ENCODE measurements around the gene CPLX1. TPM values are rescaled to one million over a fixed set of nuclear protein-coding genes. Genes with fewer than 3 reads are reported as not detected.
A peak's percentile ranks its signal among the peaks of the same experiment; 100 is the strongest.

Gene CPLX1
- total RNA-seq, 1 donor, result not detected

- peak; percentile 82 for DNase-seq (ENCODE audit: insufficient read length, low spot score, missing footprints)
- Histone ChIP-seq H3K36me3 (ENCODE audit: insufficient read depth, low read length) (no peaks in the 10 kb centered on the region), H2AFZ (ENCODE audit: low read length) (no peak overlapping the region), H3K4me1 (ENCODE audit: insufficient read depth, low read length) (no peaks in the 10 kb centered on the region), H3K4me3 (ENCODE audit: insufficient read depth, low read length) (no peak overlapping the region), H4K20me1 (ENCODE audit: insufficient read depth, low read length) (no peaks in the 10 kb centered on the region), H3K79me2 (ENCODE audit: insufficient read depth, low read length) (no peaks in the 10 kb centered on the region), H3K27me3 (ENCODE audit: insufficient read depth, low read length) (peaks cover 51% of the 10 kb centered on the region), H3K9me3 (ENCODE audit: low read depth, low read length) (peaks cover 3% of the 10 kb centered on the region), H3K27ac (ENCODE audit: low read depth, low read length) (no peak overlapping the region), H3K4me2 (ENCODE audit: insufficient read depth, low read length) (no peak overlapping the region)
- no peak for TF ChIP-seq CTCF (IDR thresholded peaks at IDR 0.05; ENCODE audit: extremely low read depth, low read depth, low read length)
Observed at GRCh38 chr4:818106-818921, 7.6 kb downstream of the CPLX1 start.

DNA sequence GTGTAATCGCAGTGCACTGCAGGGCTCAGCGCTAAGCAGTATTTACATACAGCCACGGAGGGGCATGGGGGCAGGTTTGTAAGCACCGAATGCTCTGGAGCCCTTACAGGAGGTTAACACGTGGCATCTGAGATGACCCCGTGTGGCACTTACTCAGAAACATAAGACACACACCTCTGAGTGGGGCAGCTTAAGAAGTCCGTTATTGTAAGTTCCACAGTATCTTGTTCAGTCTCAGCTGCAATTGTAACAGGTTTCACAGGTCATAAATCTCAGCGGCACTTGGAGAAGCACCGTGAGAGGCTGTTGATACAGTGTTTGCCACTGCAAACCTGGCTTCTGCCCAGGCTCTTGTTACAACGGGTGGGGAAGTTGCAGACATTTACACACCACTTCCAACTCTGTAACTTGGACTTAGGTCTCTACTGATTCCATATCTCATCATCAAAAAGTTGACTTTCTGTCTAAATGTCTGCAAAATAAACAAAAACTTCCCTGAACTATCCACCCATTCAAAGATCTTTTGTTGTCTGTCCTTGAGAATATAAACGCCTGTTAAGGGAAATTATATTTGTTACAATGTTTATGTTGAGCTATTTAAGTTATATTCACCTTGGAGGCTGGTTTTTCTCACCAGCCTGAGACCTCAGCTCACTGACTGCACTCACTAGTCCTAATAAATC, 10.3 kb downstream of the CPLX1 start:
- DNase-seq (ENCODE audit: insufficient read length, low spot score, missing footprints), result peak; percentile 65
- Histone ChIP-seq H3K27ac (ENCODE audit: low read depth, low read length) (no peak overlapping the region), H3K9me3 (ENCODE audit: low read depth, low read length) (peaks cover 3% of the 10 kb centered on the region), H3K27me3 (ENCODE audit: insufficient read depth, low read length) (peaks cover 45% of the 10 kb centered on the region), H3K36me3 (ENCODE audit: insufficient read depth, low read length) (no peaks in the 10 kb centered on the region), H4K20me1 (ENCODE audit: insufficient read depth, low read length) (no peaks in the 10 kb centered on the region), H3K4me2 (ENCODE audit: insufficient read depth, low read length) (no peak overlapping the region), H3K4me1 (ENCODE audit: insufficient read depth, low read length) (no peaks in the 10 kb centered on the region), H3K4me3 (ENCODE audit: insufficient read depth, low read length) (no peak overlapping the region), H2AFZ (ENCODE audit: low read length) (no peak overlapping the region), H3K79me2 (ENCODE audit: insufficient read depth, low read length) (no peaks in the 10 kb centered on the region)
- TF ChIP-seq CTCF (IDR thresholded peaks at IDR 0.05; ENCODE audit: extremely low read depth, low read depth, low read length), result no peak

GRCh38 chr4:814312-814850, 11.5 kb downstream of the CPLX1 start:
- H3K27me3 ChIP-seq (ENCODE audit: insufficient read depth, low read length), result peaks cover 44% of the 10 kb centered on the region
- no peak for TF ChIP-seq CTCF (IDR thresholded peaks at IDR 0.05; ENCODE audit: extremely low read depth, low read depth, low read length)
- no peaks in the 10 kb centered on the region for H3K9me3 ChIP-seq (ENCODE audit: low read depth, low read length)

DNA sequence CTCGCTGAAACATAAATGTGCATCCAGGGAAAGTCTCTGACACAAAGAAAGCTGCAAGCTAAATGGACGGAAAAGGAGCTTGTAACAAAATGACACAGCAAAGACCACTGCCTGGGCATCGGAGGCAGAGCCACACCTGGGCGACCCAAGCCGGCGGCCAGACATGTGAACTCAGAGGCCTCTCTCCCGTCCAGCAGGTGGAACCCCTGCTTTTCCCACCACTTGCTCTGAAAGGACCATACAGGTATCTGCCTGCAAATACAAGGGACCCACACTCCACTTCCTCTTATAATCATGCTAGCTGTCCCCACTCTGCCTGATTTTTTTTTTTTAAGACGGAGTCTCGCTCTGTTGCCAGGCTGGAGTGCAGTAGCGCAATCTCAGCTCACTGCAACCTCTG, 12.0 kb downstream of the CPLX1 start:
- no peak overlapping the region for H3K4me2 ChIP-seq (ENCODE audit: insufficient read depth, low read length)
- H3K27me3 ChIP-seq (ENCODE audit: insufficient read depth, low read length), result peaks cover 43% of the 10 kb centered on the region
- peak; percentile 74 for DNase-seq (ENCODE audit: insufficient read length, low spot score, missing footprints)
- no peaks in the 10 kb centered on the region for H3K79me2 ChIP-seq (ENCODE audit: insufficient read depth, low read length)
- H3K4me1 ChIP-seq (ENCODE audit: insufficient read depth, low read length), result no peaks in the 10 kb centered on the region
- H2AFZ ChIP-seq (ENCODE audit: low read length), result no peak overlapping the region
- H3K9me3 ChIP-seq (ENCODE audit: low read depth, low read length), result no peaks in the 10 kb centered on the region
- H3K4me3 ChIP-seq (ENCODE audit: insufficient read depth, low read length), result no peak overlapping the region
- no peaks in the 10 kb centered on the region for H3K36me3 ChIP-seq (ENCODE audit: insufficient read depth, low read length)
- TF ChIP-seq CTCF (IDR thresholded peaks at IDR 0.05; ENCODE audit: extremely low read depth, low read depth, low read length), result no peak
- H4K20me1 ChIP-seq (ENCODE audit: insufficient read depth, low read length), result no peaks in the 10 kb centered on the region
- no peak overlapping the region for H3K27ac ChIP-seq (ENCODE audit: low read depth, low read length)

More at GRCh38 chr4:814312-814850, 11.5 kb downstream of the CPLX1 start:
- Histone ChIP-seq H2AFZ (ENCODE audit: low read length) (no peak overlapping the region), H4K20me1 (ENCODE audit: insufficient read depth, low read length) (no peaks in the 10 kb centered on the region), H3K4me2 (ENCODE audit: insufficient read depth, low read length) (no peak overlapping the region), H3K79me2 (ENCODE audit: insufficient read depth, low read length) (no peaks in the 10 kb centered on the region), H3K27ac (ENCODE audit: low read depth, low read length) (no peak overlapping the region), H3K4me1 (ENCODE audit: insufficient read depth, low read length) (no peaks in the 10 kb centered on the region), H3K36me3 (ENCODE audit: insufficient read depth, low read length) (no peaks in the 10 kb centered on the region), H3K4me3 (ENCODE audit: insufficient read depth, low read length) (no peak overlapping the region)
- no peak for DNase-seq (ENCODE audit: insufficient read length, low spot score, missing footprints)

Data from osteoblast (primary cell).